HepG2 (cell line): ENCODE results near the gene CMPK1. TPM values are rescaled to one million over a fixed set of nuclear protein-coding genes. Genes with fewer than 3 reads are reported as not detected.

Source experiments
- AHR ChIP-seq: IDR thresholded peaks from 2 replicates; pipeline ENCODE4 v1.6.1; 2018; ENCODE audit warnings: missing genetic modification reagents, missing compliant biosample characterization
- FOXJ3 ChIP-seq: sonication (generic); formaldehyde crosslinking; IDR thresholded peaks from 2 replicates; pipeline ENCODE4 v1.4.0; 2020; ENCODE audit warnings: missing genetic modification reagents, mild to moderate bottlenecking, borderline replicate concordance
- HCFC1 ChIP-seq: fragments of 150-350 bp; IDR thresholded peaks from 2 replicates; pipeline ENCODE4 v1.6.1; 2014; ENCODE audit warnings: low read depth, low read length
- HOXA9 ChIP-seq: sonication (generic); formaldehyde crosslinking; IDR thresholded peaks from 2 replicates; pipeline ENCODE4 v1.8.1; 2022; ENCODE audit warnings: missing genetic modification reagents, mild to moderate bottlenecking, moderate library complexity, borderline replicate concordance
- LRRFIP1 ChIP-seq: sonication (generic); formaldehyde crosslinking; conservative IDR thresholded peaks from 2 replicates; pipeline ENCODE4 v1.4.0; 2020; ENCODE audit warnings: missing genetic modification reagents
- MTF1 ChIP-seq: sonication (generic); formaldehyde crosslinking; IDR thresholded peaks from 2 replicates; pipeline ENCODE4 v1.5.0; 2020; ENCODE audit warnings: missing genetic modification reagents
- NFE2 ChIP-seq: sonication (generic); formaldehyde crosslinking; IDR thresholded peaks from 2 replicates; pipeline ENCODE4 v1.4.0; 2020; ENCODE audit warnings: missing genetic modification reagents
- PHF8 ChIP-seq: sonication (generic); formaldehyde crosslinking; IDR thresholded peaks from 2 replicates; pipeline ENCODE4 v1.5.0; 2020; ENCODE audit warnings: missing genetic modification reagents
- ZNF543 ChIP-seq: sonication (generic); formaldehyde crosslinking; IDR thresholded peaks from 2 replicates; pipeline ENCODE4 v1.4.0; 2020; ENCODE audit warnings: mild to moderate bottlenecking, missing genetic modification reagents
- polyA plus RNA-seq, 8 experiments: library from polyadenylated mRNA; depleted of rRNA in 3 of 8; stranded (reverse) in 7 of 8; unstranded in 1 of 8; fragments of >200 nt; fragmentation: Illumina TruSeq in 4 of 8; extraction: Trizol in 4 of 8; gene quantifications; 2 replicates each; pipeline versions ENCODE4 v1.2.1 to v1.2.3, GENCODE V29; 2011 to 2016; ENCODE audit warnings: low read depth in 4 of 8, missing spikeins in 1 of 8, mixed read lengths in 1 of 8; ENCODE audit not compliant: insufficient read depth in 1 of 8
- total RNA-seq, 5 experiments: library from RNA; depleted of rRNA; stranded (reverse); fragments of >200 nt; fragmentation: Illumina TruSeq; extraction: Trizol; gene quantifications; 2 replicates each; pipeline ENCODE4 v1.2.3, GENCODE V29; 2016; ENCODE audit warnings: low read depth in 1 of 5
- TF ChIP-seq, protein P1 (sequence below): sonication (generic); formaldehyde crosslinking; IDR thresholded peaks from 2 replicates; pipeline ENCODE4 v1.8.1; 2023; ENCODE audit warnings: mild to moderate bottlenecking, moderate library complexity, missing genetic modification reagents
- TF ChIP-seq, protein P2 (sequence below): sonication (generic); formaldehyde crosslinking; IDR thresholded peaks from 2 replicates; pipeline ENCODE4 v1.4.0; 2020; ENCODE audit warnings: mild to moderate bottlenecking, missing genetic modification reagents

Gene CMPK1
- total and polyA plus RNA-seq, 2 of the 13 experiments (the other 11 are each of a cell fraction or from before 2014, with no cell fraction given): 38.3 to 92.0 TPM

- TF ChIP-seq LRRFIP1 (no peak), AHR (CRISPR knock-in tag) (no peak), FOXJ3 (CRISPR knock-in tag) (0 out of 2 replicates have a peak, but pooled peaks have one; percentile 54), PHF8 (CRISPR knock-in tag) (peak; percentile 84), ZNF543 (CRISPR knock-in tag) (no peak), MTF1 (CRISPR knock-in tag) (no peak), HCFC1 (no peak; the same call in 1 of the 2 replicates), NFE2 (CRISPR knock-in tag) (no peak), HOXA9 (CRISPR knock-in tag) (no peak)
- TF ChIP-seq, protein P1, sequence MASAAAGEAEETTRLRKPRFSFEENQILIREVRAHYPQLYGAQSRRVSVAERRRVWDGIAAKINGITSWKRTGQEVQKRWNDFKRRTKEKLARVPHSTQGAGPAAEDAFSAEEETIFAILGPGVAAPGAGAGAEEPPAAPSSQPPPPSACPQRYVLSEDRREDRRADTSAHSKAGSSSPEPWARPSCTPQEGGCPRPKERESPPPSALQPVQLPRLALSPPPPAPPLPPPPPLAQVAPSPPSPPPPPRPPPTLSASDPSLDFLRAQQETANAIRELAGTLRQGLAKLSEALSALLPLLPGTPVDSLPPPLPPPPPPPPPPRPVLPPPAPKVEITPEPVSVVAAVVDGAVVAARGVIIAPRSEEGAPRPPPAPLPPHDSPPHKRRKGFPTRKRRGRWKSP: peak; percentile 69; the same call in 1 of the 2 replicates
- TF ChIP-seq, protein P2, sequence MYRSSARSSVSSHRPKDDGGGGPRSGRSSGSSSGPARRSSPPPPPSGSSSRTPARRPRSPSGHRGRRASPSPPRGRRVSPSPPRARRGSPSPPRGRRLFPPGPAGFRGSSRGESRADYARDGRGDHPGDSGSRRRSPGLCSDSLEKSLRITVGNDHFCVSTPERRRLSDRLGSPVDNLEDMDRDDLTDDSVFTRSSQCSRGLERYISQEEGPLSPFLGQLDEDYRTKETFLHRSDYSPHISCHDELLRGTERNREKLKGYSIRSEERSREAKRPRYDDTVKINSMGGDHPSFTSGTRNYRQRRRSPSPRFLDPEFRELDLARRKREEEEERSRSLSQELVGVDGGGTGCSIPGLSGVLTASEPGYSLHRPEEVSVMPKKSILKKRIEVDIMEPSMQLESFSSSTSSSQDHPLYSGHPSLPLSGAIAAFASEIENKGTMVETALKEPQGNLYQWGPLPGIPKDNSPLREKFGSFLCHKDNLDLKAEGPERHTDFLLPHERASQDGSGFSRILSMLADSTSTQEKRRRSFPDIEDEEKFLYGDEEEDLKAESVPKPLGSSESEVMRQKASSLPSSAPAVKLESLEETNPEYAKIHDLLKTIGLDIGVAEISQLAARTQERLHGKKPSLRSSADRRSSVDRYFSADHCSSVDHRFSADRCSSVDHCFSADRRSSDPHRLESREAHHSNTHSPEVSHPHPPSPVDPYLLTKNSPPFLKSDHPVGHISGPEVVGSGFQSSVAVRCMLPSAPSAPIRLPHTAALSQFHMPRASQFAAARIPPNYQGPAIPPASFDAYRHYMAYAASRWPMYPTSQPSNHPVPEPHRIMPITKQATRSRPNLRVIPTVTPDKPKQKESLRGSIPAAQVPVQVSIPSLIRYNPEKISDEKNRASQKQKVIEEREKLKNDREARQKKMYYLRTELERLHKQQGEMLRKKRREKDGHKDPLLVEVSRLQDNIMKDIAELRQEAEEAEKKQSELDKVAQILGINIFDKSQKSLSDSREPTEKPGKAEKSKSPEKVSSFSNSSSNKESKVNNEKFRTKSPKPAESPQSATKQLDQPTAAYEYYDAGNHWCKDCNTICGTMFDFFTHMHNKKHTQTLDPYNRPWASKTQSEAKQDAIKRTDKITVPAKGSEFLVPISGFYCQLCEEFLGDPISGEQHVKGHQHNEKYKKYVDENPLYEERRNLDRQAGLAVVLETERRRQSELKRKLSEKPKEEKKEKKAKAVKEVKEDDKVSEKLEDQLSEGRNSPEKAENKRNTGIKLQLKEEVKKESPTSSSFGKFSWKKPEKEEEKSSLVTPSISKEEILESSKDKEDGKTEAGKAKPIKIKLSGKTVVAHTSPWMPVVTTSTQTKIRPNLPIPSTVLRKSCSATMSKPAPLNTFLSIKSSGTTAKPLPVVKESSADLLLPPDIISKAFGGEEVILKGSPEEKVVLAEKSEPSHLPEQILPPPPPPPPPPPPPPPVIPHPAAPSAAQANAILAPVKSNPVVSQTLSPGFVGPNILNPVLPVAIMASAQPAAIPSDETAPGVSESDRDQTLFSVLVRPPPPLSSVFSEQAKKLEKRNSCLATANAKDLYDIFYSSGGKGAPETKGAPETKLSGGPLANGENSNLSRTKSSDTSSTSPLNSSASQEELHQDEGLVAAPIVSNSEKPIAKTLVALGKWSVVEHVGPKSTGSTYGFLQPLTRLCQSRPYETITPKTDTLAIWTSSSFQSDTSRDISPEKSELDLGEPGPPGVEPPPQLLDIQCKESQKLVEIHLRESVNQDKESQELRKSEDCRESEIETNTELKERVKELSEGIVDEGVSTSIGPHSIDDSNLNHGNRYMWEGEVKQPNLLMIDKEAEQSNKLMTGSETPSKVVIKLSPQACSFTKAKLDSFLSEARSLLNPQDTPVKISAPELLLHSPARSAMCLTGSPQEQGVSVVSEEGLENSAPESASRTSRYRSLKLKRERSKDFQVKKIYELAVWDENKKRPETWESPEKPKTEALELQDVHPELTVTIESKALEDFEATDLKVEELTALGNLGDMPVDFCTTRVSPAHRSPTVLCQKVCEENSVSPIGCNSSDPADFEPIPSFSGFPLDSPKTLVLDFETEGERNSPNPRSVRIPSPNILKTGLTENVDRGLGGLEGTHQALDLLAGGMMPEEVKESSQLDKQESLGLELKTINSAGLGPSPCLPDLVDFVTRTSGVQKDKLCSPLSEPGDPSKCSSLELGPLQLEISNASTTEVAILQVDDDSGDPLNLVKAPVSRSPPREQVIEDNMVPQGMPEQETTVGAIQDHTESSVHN (CRISPR knock-in tag): no peak
Observed at GRCh38 chr1:47313915-47314664, 19.5 kb upstream of the CMPK1 start, which contains the start of gene STIL (continued).
